Activated CD4-positive, alpha-beta T cell treated with anti-CD3 and anti-CD28 coated beads, Interleukin-2, Interleukin-6, amounts not matched to agents 100 ng/mL and 50 ng/mL, durations not matched to agents 16 hours and 8 hours (primary cell): ENCODE data around the gene COX10.
"Not testable (repeated sequence)": the region's sequence is repeated elsewhere in the genome, so short reads cannot be mapped to it uniquely, and the experiment has no call there.

Experiments used
- DNase-seq: peaks from one replicate; pipeline ENCODE4 v3.0.0-alpha.2; 2020

Gene COX10

DNA sequence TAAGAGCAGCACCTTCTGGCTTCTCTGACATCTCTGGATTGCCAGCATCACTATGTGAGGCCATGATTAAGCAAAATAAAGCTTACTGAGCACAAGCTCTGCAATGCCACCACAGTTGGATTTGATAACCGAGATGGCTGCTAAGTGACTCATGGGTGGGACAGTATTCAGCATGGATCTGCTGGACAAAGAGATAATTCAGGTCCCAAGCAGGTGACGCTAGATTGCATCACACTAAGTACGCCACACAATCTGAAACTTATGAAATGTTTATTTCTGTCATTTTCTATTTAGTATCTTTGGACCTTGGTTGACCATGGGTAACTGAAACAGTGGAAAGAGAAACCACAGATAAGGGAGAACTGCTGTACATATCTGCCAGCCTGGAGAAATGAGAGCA, 139.9 kb downstream of the COX10 start:
- no peak for DNase-seq

DNA sequence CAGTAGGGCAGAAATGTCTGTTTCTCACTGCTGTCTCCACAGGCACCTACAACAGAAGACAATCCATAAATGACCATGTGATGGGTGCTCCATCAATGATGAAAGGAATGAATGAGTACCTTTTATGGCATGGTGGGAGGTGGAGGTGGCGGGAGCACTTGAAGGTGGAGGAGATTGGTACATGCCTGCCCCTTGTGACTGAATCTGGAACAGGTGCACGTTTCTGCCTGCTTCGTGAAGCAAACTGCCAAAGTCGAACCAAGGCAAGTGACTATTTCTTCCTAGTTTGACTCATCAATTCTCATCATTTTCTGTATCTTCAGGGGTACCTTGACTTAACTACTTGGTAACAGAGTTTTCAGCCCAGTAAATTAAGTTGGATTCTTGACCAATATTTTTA, 141.9 kb downstream of the COX10 start:
- DNase-seq: peak; percentile 41

DNA sequence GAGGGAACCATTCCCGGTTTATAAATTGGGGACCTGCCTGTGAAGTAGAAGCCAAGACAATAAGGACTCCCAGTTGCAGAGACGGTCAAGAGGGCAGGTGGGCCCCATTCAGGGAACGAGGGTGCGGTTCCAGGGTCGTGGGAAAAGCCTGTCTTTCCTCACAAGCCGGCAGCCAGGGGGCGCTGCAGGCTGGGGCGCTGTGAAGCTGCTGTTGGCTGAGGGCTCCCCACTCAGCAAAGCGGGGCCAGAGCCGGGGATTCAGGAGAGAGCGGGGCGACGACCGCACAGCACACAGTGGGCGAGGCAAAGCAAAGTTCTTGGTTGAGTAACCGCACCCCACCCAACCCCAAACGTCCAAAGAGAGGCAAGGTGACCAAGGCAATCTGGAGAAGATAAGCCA, 142.5 kb downstream of the COX10 start:
- DNase-seq: peak; percentile 36

DNA sequence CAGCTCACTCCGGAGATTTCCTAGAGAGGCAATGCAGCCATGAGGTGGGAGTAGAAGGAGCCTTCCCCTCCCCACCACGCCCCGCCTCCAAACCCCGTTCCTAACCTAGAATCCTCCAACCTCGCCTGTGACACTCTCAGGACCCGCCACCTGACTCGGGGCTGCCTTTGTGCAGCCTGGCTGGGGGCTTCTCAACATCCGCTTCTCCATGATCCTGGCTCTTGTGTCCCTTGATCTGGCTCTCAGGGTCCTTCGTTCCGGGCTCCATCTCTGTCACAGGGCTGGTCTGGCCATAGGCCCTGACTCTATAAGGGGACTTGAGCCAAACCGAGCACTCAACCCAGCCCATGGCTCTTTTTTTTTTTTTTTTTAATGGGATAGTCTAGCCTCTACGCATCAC, 143.1 kb downstream of the COX10 start:
- DNase-seq: no peak

DNA sequence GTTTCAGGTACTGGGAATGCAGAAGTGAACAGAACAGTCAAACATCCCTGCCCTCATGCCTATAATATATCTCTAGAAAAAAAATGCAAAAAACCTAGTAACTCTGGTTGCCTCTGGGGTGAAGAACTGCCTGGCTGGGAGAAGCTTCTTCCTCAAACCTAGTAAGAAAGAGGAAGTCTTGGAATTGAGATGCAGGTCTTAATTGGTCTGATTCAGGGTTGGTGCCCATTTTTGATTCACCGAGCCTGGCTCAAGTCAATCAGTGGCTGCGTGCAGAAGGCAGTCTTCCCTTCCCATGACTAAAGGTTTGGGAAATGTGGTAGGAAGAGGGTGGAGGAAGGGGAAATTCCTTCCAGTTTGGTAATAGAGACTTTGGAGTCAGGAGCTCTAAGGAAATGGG, 145.0 kb downstream of the COX10 start:
- no peak for DNase-seq

DNA sequence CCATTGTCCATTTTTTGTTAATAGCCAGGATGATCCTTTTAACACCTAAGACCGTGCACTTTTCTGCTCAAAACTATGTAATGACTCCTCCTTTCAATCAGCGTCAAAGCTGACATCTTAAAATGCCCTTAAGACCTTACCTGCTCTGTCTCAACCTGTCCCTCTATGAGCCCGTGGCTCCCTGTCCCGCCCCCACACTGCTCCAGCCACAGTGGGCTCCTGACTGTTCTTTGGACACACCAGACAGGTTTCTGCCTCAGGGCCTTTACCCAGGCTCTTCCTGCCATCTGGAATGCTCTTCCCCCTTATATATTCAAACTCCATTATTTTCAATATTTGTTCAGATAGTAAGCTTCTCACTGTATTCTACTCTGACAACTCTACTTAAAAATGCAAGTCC, 153.3 kb downstream of the COX10 start:
- DNase-seq: no peak

DNA sequence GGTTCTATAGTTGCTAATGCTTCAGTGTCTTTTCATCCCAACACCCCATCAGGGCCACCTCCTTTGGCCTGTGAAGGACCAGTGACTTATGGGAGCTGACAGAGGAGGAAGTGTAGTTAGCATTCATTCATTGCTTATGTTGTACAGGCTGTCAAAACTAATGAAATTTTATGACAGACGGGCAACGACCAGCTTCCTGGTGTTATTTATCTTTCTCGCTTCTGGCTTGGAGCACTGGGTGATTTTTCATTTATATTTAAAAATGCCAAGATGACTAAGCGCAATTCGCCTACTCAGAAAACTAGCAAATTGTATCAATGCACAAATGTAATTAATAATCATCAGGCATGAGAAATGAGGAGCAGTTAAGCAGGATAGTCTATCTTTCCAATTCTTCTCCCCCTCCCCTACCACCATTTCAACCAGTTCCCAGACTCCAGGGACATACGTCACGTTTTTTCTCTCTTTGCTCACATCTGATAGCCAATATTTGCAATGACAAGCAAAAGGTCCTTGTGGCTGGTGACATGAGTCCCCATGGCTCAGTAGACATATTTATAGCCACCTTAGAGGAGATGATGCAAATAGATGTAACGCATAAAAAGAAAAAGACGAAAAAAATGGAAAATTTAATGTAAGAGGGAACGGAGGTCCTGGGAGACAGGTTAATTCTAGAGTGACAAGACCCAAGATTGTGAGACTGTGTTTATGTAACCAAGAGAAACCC, 156.1 kb downstream of the COX10 start:
- no peak for DNase-seq

DNA sequence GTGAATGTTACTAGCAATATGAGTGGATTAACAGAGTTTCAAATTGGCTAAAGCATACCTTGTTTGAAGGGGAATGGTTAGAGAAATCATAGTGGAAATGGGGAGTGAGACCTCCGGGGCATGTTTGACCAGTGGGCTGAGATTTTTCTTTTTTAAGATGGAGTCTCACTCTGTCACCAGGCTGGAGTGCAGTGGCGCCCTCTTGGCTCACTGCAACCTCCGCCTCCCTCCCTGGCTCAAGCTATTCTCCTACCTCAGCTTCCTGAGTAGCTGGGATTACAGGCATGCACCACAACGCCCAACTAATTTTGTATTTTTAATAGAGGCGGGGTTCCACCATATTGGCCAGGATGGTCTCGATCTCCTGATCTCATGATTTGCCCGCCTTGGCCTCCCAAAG, 157.7 kb downstream of the COX10 start:
- no peak for DNase-seq

DNA sequence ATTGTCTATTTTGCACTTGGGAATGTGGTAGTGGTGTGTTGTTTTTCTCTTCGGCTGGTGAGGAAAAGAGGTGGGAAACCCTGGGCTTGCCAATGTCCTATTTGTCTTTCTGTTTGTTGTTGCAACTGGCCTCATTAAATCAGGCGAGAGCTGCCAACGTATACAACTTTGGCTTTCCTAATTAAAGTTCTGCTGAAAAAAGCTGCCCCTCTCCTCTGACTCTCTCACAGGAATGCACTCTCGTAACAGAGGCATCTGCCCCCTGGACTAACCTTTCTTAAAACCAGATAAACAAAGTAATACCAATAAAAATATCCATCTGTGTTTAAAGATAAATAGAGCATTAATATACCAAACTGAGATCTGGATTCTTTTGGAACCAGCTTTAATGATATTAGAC, 159.6 kb downstream of the COX10 start:
- DNase-seq: no peak

DNA sequence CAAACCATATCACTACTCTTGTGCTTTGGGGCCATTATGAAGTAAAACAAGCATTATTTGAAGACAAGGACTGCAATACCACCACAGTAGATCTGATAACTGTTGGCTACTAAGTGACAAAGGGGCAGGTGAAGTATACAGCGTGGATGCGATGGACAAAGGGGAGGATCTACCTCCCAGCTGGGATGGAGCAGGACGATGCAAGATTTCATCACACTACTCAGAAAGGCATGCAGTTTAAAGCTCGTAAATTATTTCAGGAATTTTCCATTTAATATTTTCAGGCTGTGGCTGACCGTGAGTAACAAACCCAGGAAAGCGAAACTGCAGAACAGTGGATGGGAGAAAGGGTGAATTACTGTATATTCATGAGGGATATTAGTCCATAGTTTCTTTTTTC, 161.9 kb downstream of the COX10 start:
- DNase-seq: not testable (repeated sequence)

DNA sequence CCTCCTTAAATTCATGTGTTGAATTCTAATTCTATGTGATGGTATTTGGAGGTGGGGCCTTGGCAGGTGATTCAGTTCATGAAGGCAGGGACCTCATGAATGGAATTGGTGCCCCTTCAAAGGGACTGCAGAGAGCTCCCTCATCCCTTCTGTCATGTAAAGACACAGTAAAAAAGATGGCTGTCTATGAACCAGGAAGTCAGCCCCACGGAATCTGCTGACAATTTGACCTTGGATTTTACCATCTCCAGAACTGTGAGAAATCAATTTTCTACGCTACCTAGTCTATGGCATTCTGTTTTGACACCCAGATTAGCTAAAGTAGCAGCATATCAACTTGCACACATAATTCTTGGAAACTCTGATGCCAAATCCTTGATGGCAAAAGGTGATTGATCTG, 165.7 kb downstream of the COX10 start:
- not testable (repeated sequence) for DNase-seq

DNA sequence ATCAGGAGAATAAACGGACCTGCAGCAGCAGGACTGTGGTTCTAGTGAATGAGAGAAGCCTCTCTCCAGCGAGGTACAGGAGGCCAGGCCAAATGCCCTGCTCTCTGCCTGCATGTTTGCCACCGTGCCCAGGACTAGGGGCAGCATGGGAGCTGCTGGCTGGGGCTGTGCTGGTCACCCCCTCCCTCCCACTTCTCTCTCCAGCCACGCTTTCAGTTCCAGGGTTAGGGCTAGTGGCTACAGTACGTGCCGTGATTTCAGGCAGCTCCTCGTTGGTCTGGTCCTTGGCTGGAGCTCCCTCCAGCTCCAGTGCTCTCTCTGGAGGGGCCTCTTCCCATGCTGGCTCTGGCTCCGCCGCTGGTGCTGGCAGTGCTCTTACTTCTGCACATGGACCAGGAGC, 166.7 kb downstream of the COX10 start:
- not testable (repeated sequence) for DNase-seq

DNA sequence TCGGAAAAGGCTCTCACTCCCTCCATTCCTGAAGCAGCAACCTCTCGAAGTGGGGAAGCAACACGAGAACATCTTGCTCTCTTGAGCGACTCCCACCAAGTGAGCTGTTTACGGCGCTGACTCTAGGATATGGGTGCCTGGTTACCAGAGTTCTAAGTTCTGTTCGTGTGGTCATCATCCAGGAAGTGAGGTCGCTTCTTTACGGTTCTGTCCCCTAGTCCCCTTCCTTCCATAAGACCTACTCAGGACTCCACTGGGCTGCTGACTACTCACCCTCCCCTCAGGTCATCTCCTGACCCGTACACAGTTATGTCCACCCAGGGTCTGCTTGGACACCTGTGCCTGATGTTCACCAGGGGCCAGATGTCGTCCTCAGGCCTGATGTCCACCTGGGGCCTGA, 167.5 kb downstream of the COX10 start, which contains the start of gene CDRT15:
TSS of gene CDRT15 (minus strand) at position 101 of the 400 bp plus-strand sequence. CDS start at position 72, 29 bp downstream.
- DNase-seq: not testable (repeated sequence)

DNA sequence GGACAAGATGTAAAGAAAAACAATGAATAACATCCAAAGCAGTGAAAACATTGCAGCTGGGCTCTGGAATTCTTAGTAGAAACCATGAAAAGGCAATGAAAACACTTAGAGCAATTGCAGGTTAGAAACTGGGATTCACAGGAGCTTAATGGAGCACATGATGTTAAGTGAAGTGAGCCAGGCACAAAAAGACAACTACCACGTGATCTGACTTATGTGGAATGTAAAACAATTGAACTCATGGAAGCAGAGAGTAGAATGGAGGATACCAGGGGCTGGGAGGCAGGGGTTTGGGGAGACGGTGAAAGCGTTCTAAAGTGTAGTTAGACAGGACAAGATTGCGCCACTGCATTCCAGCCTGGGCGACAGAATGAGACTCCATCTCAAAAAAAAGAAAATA, 170.0 kb downstream of the COX10 start:
- DNase-seq: not testable (repeated sequence)

DNA sequence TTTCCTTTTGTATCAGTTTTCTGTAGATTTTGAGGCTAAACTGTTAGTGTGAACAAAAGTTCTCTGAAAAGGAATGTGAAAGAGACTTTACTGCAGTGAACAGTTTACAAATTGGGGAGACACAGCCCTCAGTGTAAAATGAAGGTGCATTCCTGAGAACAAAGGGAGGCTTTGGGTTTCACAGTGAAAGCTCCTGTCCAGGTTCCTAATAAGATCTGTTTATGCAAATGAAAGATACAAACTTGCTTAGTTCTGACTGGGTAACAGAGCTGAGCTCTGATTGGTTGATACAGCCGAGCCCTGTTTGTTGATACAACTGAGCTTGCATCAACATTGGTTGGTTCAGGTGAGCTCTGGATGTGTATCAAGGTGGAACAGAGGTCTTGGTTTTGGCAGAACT, 175.7 kb downstream of the COX10 start:
- no peak for DNase-seq

DNA sequence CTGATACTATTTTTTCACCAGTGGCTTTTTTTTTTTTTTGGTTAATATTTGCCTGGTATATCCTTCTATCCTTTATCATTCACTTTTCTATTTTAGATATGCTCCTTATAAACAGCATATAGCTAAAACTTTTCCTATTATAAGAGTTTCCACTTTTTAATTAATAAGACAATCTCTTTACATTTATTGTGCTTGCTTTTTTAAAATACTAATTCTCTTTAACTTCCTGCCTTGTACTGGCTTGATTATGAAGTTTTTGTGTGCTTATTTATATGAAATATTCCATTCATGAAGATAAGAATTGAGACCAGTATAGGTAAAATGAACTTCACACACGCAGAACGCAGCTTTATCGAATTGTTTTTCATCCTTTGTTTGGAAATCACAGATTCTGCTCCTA, 176.3 kb downstream of the COX10 start:
- DNase-seq: no peak
